NCI-H82 treated with DMSO at 0.1 percent for 48 hours (cell line): ENCODE results near the gene ENKD1.

ENCODE experiments used
- DNase-seq: peaks from one replicate; lab custom pipeline; 2025; ENCODE audit not compliant: unreplicated experiment; lab: John Stamatoyannopoulos, UW

The ENKD1 gene

GRCh38 chr16:67651847-67652246 is 14.7 kb downstream of the ENKD1 start:
- DNase-seq = no peak

- DNase-seq = no peak
Observed at GRCh38 chr16:67651039-67651438, 15.5 kb downstream of the ENKD1 start.

GRCh38 chr16:67650023-67650422 is 16.5 kb downstream of the ENKD1 start:
- no peak for DNase-seq

- DNase-seq = no peak
Observed at GRCh38 chr16:67649494-67649931, 17.0 kb downstream of the ENKD1 start.

GRCh38 chr16:67648764-67649407 is 17.7 kb downstream of the ENKD1 start:
- DNase-seq = no peak

- DNase-seq = no peak
Observed at GRCh38 chr16:67648088-67648763, 18.3 kb downstream of the ENKD1 start.

GRCh38 chr16:67647681-67648080 is 18.9 kb downstream of the ENKD1 start:
- DNase-seq = no peak

GRCh38 chr16:67647111-67647651 is 19.4 kb downstream of the ENKD1 start:
- DNase-seq = no peak

GRCh38 chr16:67645397-67646121 is 21.0 kb downstream of the ENKD1 start:
- DNase-seq = no peak

GRCh38 chr16:67644038-67644437 is 22.5 kb downstream of the ENKD1 start:
- no peak for DNase-seq

- no peak for DNase-seq
Observed at GRCh38 chr16:67641779-67642708, 24.5 kb downstream of the ENKD1 start.

- no peak for DNase-seq
Observed at GRCh38 chr16:67637625-67638024, 28.9 kb downstream of the ENKD1 start.

- DNase-seq = no peak
Observed at GRCh38 chr16:67636713-67637112, 29.8 kb downstream of the ENKD1 start.

GRCh38 chr16:67632415-67633172 is 34.0 kb downstream of the ENKD1 start:
- DNase-seq = no peak

- no peak for DNase-seq
Observed at GRCh38 chr16:67628216-67628615, 38.3 kb downstream of the ENKD1 start.

GRCh38 chr16:67613808-67614207 is 52.7 kb downstream of the ENKD1 start:
- no peak for DNase-seq
